ENCODE data around the gene STX2. TPM values are rescaled to one million over a fixed set of nuclear protein-coding genes. Genes with fewer than 3 reads are reported as not detected.

Gene STX2
- total and polyA plus RNA-seq, 2 donors from 2014 or later = 10.1 to 20.4 TPM

GRCh38 chr12:130764475-130765185 is 74.4 kb downstream of the STX2 start:
- peak in 1 of 5 donors; percentile 31 for DNase-seq
- FAIRE-seq = no peak

GRCh38 chr12:130764073-130764472 is 75.0 kb downstream of the STX2 start:
- Histone ChIP-seq H3K27ac (ENCODE audit: low read depth in 2 of 2, low read length in 2 of 2) (no peak overlapping the region), H3K4me3 (ENCODE audit: low read length in 3 of 3) (no peak overlapping the region), H3K4me1 (ENCODE audit: control insufficient read depth in 2 of 3, insufficient read depth in 2 of 3, low read depth in 1 of 3, low read length in 3 of 3) (no peaks in the 10 kb centered on the region), H3K9me3 (ENCODE audit: control insufficient read depth in 2 of 3, insufficient read depth in 1 of 3, low read length in 3 of 3) (peaks cover 0 to 15% (median 0%) of the 10 kb centered on the region in 3 donors), H3K9ac (ENCODE audit: low read length in 3 of 3) (no peak overlapping the region), H3K36me3 (ENCODE audit: control insufficient read depth in 2 of 3, insufficient read depth in 3 of 3, low read length in 3 of 3) (peaks cover 0 to 7% (median 0%) of the 10 kb centered on the region in 3 donors), H3K27me3 (ENCODE audit: control insufficient read depth, insufficient read depth, low read length) (peaks cover 4% of the 10 kb centered on the region)
- TF ChIP-seq CTCF (IDR thresholded peaks at IDR 0.05; ENCODE audit: borderline replicate concordance, extremely low read depth, insufficient read depth) = no peak
- intact Hi-C loops (cut with DNase I) = no loop called here
- FAIRE-seq (no peak), DNase-seq (peak in 1 of 5 donors; percentile 10)

More at GRCh38 chr12:130764475-130765185, 74.4 kb downstream of the STX2 start:
- Histone ChIP-seq H3K4me1 (ENCODE audit: control insufficient read depth in 2 of 3, insufficient read depth in 2 of 3, low read depth in 1 of 3, low read length in 3 of 3) (no peaks in the 10 kb centered on the region), H3K27ac (ENCODE audit: low read depth in 2 of 2, low read length in 2 of 2) (no peak overlapping the region), H3K4me3 (ENCODE audit: low read length in 3 of 3) (peak overlapping the region in 1 of 3 donors; percentile 27), H3K36me3 (ENCODE audit: control insufficient read depth in 2 of 3, insufficient read depth in 3 of 3, low read length in 3 of 3) (peaks cover 0 to 7% (median 0%) of the 10 kb centered on the region in 3 donors), H3K27me3 (ENCODE audit: control insufficient read depth, insufficient read depth, low read length) (peaks cover 4% of the 10 kb centered on the region), H3K9me3 (ENCODE audit: control insufficient read depth in 2 of 3, insufficient read depth in 1 of 3, low read length in 3 of 3) (peaks cover 0 to 15% (median 0%) of the 10 kb centered on the region in 3 donors), H3K9ac (ENCODE audit: low read length in 3 of 3) (peak overlapping the region in 1 of 3 donors; percentile 1)
- intact Hi-C loops (cut with DNase I) = no loop called here
- no peak for TF ChIP-seq CTCF (IDR thresholded peaks at IDR 0.05; ENCODE audit: borderline replicate concordance, extremely low read depth, insufficient read depth)

DNA sequence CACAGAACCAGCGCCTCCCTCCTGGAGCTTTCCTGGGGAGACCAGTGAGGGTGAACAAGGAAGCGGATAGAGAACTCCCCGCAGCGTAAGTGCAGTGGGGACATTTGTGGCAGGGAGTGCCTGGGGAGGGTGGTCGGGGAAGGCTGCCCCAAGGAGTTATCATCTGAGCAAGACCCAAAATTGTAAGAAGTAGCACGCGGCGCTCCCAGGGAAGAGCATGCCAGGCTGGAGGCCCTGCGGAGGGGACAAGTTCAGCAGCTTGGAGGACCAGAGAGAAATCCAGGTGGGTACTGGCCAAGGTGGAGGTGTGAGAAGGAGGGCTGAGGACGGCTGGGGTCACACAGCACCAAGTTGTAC is 76.8 kb downstream of the STX2 start:
- intact Hi-C loops (cut with DNase I) = no loop called here
- H3K27me3 ChIP-seq (ENCODE audit: control insufficient read depth, insufficient read depth, low read length) = peaks cover 4% of the 10 kb centered on the region
- no peak overlapping the region for H3K9ac ChIP-seq (ENCODE audit: low read length in 3 of 3)
- H3K4me3 ChIP-seq (ENCODE audit: low read length in 3 of 3) = no peak overlapping the region
- H3K4me1 ChIP-seq (ENCODE audit: control insufficient read depth in 2 of 3, insufficient read depth in 2 of 3, low read depth in 1 of 3, low read length in 3 of 3) = no peaks in the 10 kb centered on the region
- no peak for FAIRE-seq
- H3K27ac ChIP-seq (ENCODE audit: low read depth in 2 of 2, low read length in 2 of 2) = no peak overlapping the region
- H3K36me3 ChIP-seq (ENCODE audit: control insufficient read depth in 2 of 3, insufficient read depth in 3 of 3, low read length in 3 of 3) = peaks cover 0 to 7% (median 0%) of the 10 kb centered on the region in 3 donors
- no peak for TF ChIP-seq CTCF (IDR thresholded peaks at IDR 0.05; ENCODE audit: borderline replicate concordance, extremely low read depth, insufficient read depth)
- peak in 1 of 5 donors; percentile 51 for DNase-seq
- peaks cover 0 to 15% (median 0%) of the 10 kb centered on the region in 3 donors for H3K9me3 ChIP-seq (ENCODE audit: control insufficient read depth in 2 of 3, insufficient read depth in 1 of 3, low read length in 3 of 3)
